Measurements from ENCODE around the gene TRIM24. TPM values are rescaled to one million over a fixed set of nuclear protein-coding genes. Genes with fewer than 3 reads are reported as not detected.

TRIM24 gene
- total RNA-seq, 1 experiment from 2014 or later, result 113 TPM

- ChIA-PET POLR2A (no interaction called here), CTCF (no interaction called here)
- TF ChIP-seq KAT7 (CRISPR knock-in tag; IDR thresholded peaks at IDR 0.05; ENCODE audit: borderline replicate concordance) (no peak), MAX (CRISPR knock-in tag; IDR thresholded peaks at IDR 0.05) (no peak), ARID4B (CRISPR knock-in tag; IDR thresholded peaks at IDR 0.05; ENCODE audit: borderline replicate concordance) (no peak), EMX1 (CRISPR knock-in tag; IDR thresholded peaks at IDR 0.05) (no peak), TEAD1 (CRISPR knock-in tag; IDR thresholded peaks at IDR 0.05) (no peak), RELA (CRISPR knock-in tag; IDR thresholded peaks at IDR 0.05; ENCODE audit: borderline replicate concordance) (no peak), OVOL2 (CRISPR knock-in tag; IDR thresholded peaks at IDR 0.05; ENCODE audit: borderline replicate concordance) (no peak), ZNF121 (CRISPR knock-in tag; IDR thresholded peaks at IDR 0.05) (no peak), E2F1 (CRISPR knock-in tag; IDR thresholded peaks at IDR 0.05) (no peak), TP53 (CRISPR knock-in tag; IDR thresholded peaks at IDR 0.05) (no peak), JUN (CRISPR knock-in tag; IDR thresholded peaks at IDR 0.05) (no peak), IRF2 (CRISPR knock-in tag; IDR thresholded peaks at IDR 0.05; ENCODE audit: borderline replicate concordance, low read depth) (no peak), FOXP1 (CRISPR knock-in tag; IDR thresholded peaks at IDR 0.05; ENCODE audit: borderline replicate concordance) (no peak), NFATC4 (CRISPR knock-in tag; IDR thresholded peaks at IDR 0.05) (no peak)
- TF ChIP-seq, protein P1, sequence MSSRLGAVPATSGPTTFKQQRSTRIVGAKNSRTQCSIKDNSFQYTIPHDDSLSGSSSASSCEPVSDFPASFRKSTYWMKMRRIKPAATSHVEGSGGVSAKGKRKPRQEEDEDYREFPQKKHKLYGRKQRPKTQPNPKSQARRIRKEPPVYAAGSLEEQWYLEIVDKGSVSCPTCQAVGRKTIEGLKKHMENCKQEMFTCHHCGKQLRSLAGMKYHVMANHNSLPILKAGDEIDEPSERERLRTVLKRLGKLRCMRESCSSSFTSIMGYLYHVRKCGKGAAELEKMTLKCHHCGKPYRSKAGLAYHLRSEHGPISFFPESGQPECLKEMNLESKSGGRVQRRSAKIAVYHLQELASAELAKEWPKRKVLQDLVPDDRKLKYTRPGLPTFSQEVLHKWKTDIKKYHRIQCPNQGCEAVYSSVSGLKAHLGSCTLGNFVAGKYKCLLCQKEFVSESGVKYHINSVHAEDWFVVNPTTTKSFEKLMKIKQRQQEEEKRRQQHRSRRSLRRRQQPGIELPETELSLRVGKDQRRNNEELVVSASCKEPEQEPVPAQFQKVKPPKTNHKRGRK (CRISPR knock-in tag; IDR thresholded peaks at IDR 0.05; ENCODE audit: borderline replicate concordance), result no peak
- TF ChIP-seq, protein P2, sequence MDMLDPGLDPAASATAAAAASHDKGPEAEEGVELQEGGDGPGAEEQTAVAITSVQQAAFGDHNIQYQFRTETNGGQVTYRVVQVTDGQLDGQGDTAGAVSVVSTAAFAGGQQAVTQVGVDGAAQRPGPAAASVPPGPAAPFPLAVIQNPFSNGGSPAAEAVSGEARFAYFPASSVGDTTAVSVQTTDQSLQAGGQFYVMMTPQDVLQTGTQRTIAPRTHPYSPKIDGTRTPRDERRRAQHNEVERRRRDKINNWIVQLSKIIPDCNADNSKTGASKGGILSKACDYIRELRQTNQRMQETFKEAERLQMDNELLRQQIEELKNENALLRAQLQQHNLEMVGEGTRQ (CRISPR knock-in tag; IDR thresholded peaks at IDR 0.05), result no peak
- TF ChIP-seq, protein P3, sequence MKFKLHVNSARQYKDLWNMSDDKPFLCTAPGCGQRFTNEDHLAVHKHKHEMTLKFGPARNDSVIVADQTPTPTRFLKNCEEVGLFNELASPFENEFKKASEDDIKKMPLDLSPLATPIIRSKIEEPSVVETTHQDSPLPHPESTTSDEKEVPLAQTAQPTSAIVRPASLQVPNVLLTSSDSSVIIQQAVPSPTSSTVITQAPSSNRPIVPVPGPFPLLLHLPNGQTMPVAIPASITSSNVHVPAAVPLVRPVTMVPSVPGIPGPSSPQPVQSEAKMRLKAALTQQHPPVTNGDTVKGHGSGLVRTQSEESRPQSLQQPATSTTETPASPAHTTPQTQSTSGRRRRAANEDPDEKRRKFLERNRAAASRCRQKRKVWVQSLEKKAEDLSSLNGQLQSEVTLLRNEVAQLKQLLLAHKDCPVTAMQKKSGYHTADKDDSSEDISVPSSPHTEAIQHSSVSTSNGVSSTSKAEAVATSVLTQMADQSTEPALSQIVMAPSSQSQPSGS (CRISPR knock-in tag; IDR thresholded peaks at IDR 0.05; ENCODE audit: borderline replicate concordance, low read depth), result no peak
- TF ChIP-seq, protein P4, sequence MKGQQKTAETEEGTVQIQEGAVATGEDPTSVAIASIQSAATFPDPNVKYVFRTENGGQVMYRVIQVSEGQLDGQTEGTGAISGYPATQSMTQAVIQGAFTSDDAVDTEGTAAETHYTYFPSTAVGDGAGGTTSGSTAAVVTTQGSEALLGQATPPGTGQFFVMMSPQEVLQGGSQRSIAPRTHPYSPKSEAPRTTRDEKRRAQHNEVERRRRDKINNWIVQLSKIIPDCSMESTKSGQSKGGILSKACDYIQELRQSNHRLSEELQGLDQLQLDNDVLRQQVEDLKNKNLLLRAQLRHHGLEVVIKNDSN (CRISPR knock-in tag; IDR thresholded peaks at IDR 0.05), result no peak
- TF ChIP-seq, protein P5, sequence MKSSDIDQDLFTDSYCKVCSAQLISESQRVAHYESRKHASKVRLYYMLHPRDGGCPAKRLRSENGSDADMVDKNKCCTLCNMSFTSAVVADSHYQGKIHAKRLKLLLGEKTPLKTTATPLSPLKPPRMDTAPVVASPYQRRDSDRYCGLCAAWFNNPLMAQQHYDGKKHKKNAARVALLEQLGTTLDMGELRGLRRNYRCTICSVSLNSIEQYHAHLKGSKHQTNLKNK (CRISPR knock-in tag; IDR thresholded peaks at IDR 0.05), result no peak
- Mint-ChIP-seq H3K4me1 (0 out of 2 replicates have a peak, but pooled peaks cover 3% of the 10 kb centered on the region), H3K9me3 (peaks cover 4% of the 10 kb centered on the region; the same call in 1 of the 2 replicates), H3K27ac (no peak overlapping the region), H3K4me3 (no peak overlapping the region), H3K27me3 (ENCODE audit: low read depth) (no peaks in the 10 kb centered on the region), H3K36me3 (peaks cover 80% of the 10 kb centered on the region)
- ATAC-seq (no peak), DNase-seq (ENCODE audit: low spot score) (no peak)
These were observed 86.8 kb downstream of the TRIM24 start for GRCh38 chr7:138546829-138547228.

All from WTC11 (cell line).